ENCODE measurements around the gene OR5M11. TPM values are rescaled to one million over a fixed set of nuclear protein-coding genes. Genes with fewer than 3 reads are reported as not detected.
"Not testable (repeated sequence)": the region's sequence is repeated elsewhere in the genome, so short reads cannot be mapped to it uniquely, and the experiment has no call there.

Gene OR5M11
- total RNA-seq (not detected), polyA plus RNA-seq (not detected)
- long read RNA-seq, donor 1: 0 reads
- long read RNA-seq, donor 2: 0 reads
- long read RNA-seq, donor 3: 0 reads

DNA sequence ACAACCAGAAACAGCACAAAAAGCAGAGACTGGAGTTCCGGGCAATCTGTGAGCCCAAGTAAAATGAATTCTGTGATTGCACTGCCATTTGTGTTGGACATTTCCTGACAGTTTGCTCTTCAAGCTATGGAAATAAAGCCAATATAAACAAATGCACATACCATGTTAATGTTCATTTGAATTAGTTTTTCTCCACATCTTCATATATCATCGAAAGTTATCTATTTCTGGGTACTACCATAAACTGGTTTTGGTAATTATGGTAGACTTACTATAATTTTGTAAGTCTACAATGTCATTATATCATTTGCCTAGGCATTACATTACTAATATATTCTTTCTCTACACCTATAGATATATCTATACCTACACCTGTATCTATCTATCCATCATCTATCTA is at the start of gene OR5M11:
Gene OR5M11 (minus strand): TSS at position 101 of the 400 bp plus-strand sequence. CDS start 0 bp downstream, at position 101.
- intact Hi-C loops (cut with DNase I): no loop called here

DNA sequence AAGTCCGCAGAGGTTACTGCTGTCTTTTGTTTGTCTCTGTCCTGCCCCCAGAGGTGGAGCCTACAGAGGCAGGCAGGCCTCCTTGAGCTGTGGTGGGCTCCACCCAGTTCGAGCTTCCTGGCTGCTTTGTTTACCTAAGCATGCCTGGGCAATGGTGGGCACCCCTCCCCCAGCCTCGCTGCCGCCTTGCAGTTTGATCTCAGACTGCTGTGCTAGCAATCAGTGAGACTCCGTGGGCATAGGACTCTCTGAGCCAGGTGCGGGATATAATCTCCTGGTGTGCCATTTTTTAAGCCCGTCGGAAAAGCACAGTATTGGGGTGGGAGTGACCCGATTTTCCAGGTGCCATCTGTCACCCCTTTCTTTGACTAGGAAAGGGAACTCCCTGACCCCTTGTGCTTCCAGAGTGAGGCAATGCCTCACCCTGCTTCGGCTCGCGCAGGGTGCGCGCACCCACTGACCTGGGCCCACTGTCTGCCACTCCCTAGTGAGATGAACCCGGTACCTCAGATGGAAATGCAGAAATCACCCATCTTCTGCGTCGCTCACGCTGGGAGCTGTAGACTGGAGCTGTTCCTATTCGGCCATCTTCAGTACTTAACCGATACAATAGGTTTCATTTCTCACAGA is 49.1 kb upstream of the OR5M11 start:
- DNase-seq; H3K36me3 ChIP-seq; H3K4me1 ChIP-seq; H3K27ac ChIP-seq; ATAC-seq; H3K4me3 ChIP-seq; H3K27me3 ChIP-seq; intact Hi-C loops (cut with DNase I): not testable (repeated sequence)
- peaks cover 0 to 30% (median 0%) of the 10 kb centered on the region in 11 donors for H3K9me3 ChIP-seq
- WGBS, 2 donors: 90 to 92% methylated on average over 19 to 20 of the region's 20 CpGs

More for the DNA sequence above, at the start of gene OR5M11:
- no peak for TF ChIP-seq CTCF (IDR thresholded peaks at IDR 0.05)
- Histone ChIP-seq H3K27me3 (no peaks in the 10 kb centered on the region), H3K27ac (no peak within 1 kb of the TSS), H3K9me3 (peaks cover 0 to 6% (median 0%) of the 10 kb centered on the region in 11 donors), H3K4me1 (no peaks in the 10 kb centered on the region), H3K36me3 (no peaks in the 10 kb centered on the region), H3K4me3 (no peak within 1 kb of the TSS)
- 78% methylated on average over 2 of the region's 2 CpGs for WGBS, 2 donors
- ATAC-seq: no peak
- no peak for DNase-seq

DNA sequence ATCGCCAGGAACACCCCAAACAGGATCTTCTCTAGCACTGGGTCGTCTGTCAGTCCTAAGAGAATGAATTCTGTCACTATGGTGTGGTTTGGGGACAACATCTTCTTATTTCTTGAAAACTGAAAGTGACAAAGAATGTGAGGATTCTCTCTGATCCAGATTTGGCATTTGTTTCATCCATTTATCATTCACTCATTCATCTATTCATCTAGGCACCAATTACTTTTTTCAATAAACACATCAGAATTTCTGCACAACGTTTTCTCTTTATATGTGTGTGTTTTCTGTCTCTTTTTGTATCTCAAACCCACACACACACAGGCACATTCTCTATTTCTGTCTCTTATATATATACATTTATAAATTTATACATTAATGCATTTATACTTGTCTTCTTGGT is 34.6 kb upstream of the OR5M11 start, which contains the start of gene OR5M10:
Gene OR5M10 (minus strand): TSS at position 101 of the 400 bp plus-strand sequence. CDS start 0 bp downstream, at position 101.
- H3K4me3 ChIP-seq: no peak within 1 kb of the TSS
- intact Hi-C loops (cut with DNase I): no loop called here
- H3K4me1 ChIP-seq: no peaks in the 10 kb centered on the region
- TF ChIP-seq CTCF (IDR thresholded peaks at IDR 0.05): no peak
- H3K27ac ChIP-seq: no peak within 1 kb of the TSS
- no peaks in the 10 kb centered on the region for H3K9me3 ChIP-seq
- WGBS, 2 donors: 39 to 54% methylated on average over 3 of the region's 3 CpGs
- H3K36me3 ChIP-seq: no peaks in the 10 kb centered on the region
- no peaks in the 10 kb centered on the region for H3K27me3 ChIP-seq
- DNase-seq (no peak), ATAC-seq (no peak)

- intact Hi-C loops (cut with DNase I): no loop called here
- DNase-seq (no peak), ATAC-seq (no peak)
- Histone ChIP-seq H3K36me3 (no peaks in the 10 kb centered on the region), H3K27me3 (no peaks in the 10 kb centered on the region), H3K4me1 (no peaks in the 10 kb centered on the region), H3K9me3 (peaks cover 0 to 15% (median 0%) of the 10 kb centered on the region in 11 donors), H3K27ac (no peak overlapping the region), H3K4me3 (no peak overlapping the region)
- TF ChIP-seq CTCF (IDR thresholded peaks at IDR 0.05): no peak
- WGBS, 2 donors: 67 to 71% methylated on average over 6 of the region's 6 CpGs
Observed at GRCh38 chr11:56558574-56558973, 15.5 kb upstream of the OR5M11 start.

DNA sequence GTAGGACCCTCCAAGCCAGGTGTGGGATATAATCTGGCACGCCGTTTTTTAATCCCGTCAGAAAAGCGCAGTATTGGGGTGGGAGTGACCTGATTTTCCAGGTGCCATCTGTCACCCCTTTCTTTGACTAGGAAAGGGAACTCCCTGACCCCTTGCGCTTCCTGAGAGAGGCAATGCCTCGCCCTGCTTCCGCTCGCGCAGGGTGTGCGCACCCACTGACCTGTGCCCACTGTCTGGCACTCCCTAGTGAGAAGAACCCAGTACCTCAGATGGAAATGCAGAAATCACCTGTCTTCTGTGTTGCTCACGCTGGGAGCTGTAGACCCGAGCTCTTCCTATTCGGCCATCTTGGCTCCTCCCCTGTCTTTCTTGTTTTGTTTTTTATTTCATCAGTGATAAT is 11.6 kb upstream of the OR5M11 start:
- WGBS, 2 donors: 83 to 89% methylated on average over 13 of the region's 13 CpGs
- H3K36me3 ChIP-seq; H3K4me3 ChIP-seq; H3K4me1 ChIP-seq; H3K27ac ChIP-seq; intact Hi-C loops (cut with DNase I); DNase-seq; H3K27me3 ChIP-seq; ATAC-seq: not testable (repeated sequence)
- H3K9me3 ChIP-seq: peaks cover 0 to 15% (median 0%) of the 10 kb centered on the region in 11 donors
